ENCODE measurements around the gene ATG4C. TPM values are rescaled to one million over a fixed set of nuclear protein-coding genes. Genes with fewer than 3 reads are reported as not detected.

The ATG4C gene
- polyA plus RNA-seq, 2 of the 4 experiments (the other 2 are of a cell fraction), result 6.5 to 14.8 TPM

DNA sequence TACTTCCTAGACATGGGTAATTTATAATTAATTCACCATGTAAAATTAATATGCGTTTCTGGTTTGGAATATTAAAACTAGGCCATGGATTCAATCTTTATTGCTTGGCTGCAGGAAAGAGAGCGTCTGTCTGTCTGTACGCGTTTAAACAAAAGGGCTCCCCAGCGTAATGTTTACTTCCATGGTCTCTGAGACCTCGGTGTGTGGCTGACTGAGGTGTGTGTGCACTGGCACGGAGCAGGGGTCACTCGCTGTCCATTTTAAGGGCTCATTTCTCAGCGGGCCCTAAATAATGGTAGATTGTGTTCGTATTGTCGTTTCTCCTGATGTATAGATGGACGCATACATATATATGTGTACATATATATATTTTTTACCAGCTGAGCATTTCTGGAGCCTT lies 119.6 kb downstream of the ATG4C start:
- Histone ChIP-seq H3K4me3 (no peak overlapping the region), H3K9me3 (no peaks in the 10 kb centered on the region), H3K4me2 (no peak overlapping the region), H3K27ac (no peak overlapping the region), H3K4me1 (no peaks in the 10 kb centered on the region)
- no peak for DNase-seq (ENCODE audit: low read depth in 1 of 2, low spot score in 1 of 2)
- FAIRE-seq, result no peak
- no peak for ATAC-seq
- TF ChIP-seq, protein P1, sequence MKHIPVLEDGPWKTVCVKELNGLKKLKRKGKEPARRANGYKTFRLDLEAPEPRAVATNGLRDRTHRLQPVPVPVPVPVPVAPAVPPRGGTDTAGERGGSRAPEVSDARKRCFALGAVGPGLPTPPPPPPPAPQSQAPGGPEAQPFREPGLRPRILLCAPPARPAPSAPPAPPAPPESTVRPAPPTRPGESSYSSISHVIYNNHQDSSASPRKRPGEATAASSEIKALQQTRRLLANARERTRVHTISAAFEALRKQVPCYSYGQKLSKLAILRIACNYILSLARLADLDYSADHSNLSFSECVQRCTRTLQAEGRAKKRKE (CRISPR knock-in tag; IDR thresholded peaks at IDR 0.05; ENCODE audit: low read depth), result no peak
- TF ChIP-seq FOSL2 (IDR thresholded peaks at IDR 0.05) (no peak), FOSL2 (CRISPR knock-in tag; IDR thresholded peaks at IDR 0.05) (no peak), SREBF2 (IDR thresholded peaks at IDR 0.05) (no peak), ZSCAN20 (CRISPR knock-in tag; IDR thresholded peaks at IDR 0.05) (no peak)
- WGBS (ENCODE audit: missing lambda C conversion rate), result 78% methylated on average over 12 of the region's 12 CpGs
- ChIA-PET CTCF (no interaction called here), POLR2A (no interaction called here)

DNA sequence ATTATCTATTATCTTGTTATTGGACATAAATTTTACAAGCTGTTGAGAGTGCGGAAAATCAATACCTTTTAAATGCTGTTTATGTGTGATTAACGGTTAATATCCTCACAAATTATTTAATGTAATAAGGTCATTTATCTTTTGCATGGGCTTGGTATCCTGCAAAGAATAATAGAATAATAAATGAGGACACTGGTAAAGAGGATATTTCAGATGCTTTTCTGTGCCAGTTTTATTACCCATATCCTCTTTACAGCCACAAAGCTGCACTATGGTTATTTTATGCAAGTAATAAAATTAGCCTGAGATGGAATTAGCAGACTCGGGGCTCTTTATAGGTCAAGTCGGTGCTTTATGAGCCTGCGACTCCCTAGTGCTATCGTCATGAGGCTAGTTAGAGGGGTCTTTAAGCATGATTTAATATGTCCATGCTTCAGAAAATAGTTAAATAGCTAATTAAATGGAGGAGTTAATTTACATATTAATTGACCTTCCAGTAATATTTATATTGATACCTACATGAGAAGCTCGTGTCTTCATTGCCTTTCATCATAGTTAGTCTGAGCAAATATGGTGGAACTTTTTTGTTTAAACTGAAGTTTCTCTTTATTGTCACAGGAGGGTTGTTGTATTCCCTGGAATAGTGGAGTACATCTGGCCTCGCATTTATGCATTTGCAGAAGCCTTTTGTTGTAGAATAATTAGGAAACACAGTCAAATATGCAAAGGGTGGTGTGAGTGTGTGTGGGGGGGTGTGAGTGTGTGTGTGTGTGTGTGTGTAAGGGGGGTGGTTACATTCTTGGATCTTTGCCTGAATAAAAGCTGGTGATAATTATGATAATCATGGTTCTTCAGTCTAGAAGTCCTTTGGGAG lies 120.3 kb downstream of the ATG4C start:
- TF ChIP-seq EHF (CRISPR knock-in tag; IDR thresholded peaks at IDR 0.05) (no peak), HOXB13 (CRISPR knock-in tag; IDR thresholded peaks at IDR 0.05; ENCODE audit: low read depth) (no peak), NPAS2 (CRISPR knock-in tag; IDR thresholded peaks at IDR 0.05; ENCODE audit: borderline replicate concordance) (no peak), ZNF302 (CRISPR knock-in tag; IDR thresholded peaks at IDR 0.05) (no peak), CBX2 (IDR thresholded peaks at IDR 0.05; ENCODE audit: borderline replicate concordance, low read depth) (no peak)
- TF ChIP-seq, protein P2, sequence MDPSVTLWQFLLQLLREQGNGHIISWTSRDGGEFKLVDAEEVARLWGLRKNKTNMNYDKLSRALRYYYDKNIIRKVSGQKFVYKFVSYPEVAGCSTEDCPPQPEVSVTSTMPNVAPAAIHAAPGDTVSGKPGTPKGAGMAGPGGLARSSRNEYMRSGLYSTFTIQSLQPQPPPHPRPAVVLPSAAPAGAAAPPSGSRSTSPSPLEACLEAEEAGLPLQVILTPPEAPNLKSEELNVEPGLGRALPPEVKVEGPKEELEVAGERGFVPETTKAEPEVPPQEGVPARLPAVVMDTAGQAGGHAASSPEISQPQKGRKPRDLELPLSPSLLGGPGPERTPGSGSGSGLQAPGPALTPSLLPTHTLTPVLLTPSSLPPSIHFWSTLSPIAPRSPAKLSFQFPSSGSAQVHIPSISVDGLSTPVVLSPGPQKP (IDR thresholded peaks at IDR 0.05; ENCODE audit: low read depth, low read length), result no peak
- H3K27ac ChIP-seq, result no peak overlapping the region
- no peak for ATAC-seq
- ChIA-PET CTCF (no interaction called here), POLR2A (no interaction called here)
- no peaks in the 10 kb centered on the region for H3K9me3 ChIP-seq
- no peak for FAIRE-seq
- no peak for DNase-seq (ENCODE audit: low read depth in 1 of 2, low spot score in 1 of 2)
- no peak overlapping the region for H3K4me2 ChIP-seq
- no peak overlapping the region for H3K4me3 ChIP-seq
- WGBS (ENCODE audit: missing lambda C conversion rate), result 66% methylated on average over 8 of the region's 8 CpGs
- no peaks in the 10 kb centered on the region for H3K4me1 ChIP-seq

DNA sequence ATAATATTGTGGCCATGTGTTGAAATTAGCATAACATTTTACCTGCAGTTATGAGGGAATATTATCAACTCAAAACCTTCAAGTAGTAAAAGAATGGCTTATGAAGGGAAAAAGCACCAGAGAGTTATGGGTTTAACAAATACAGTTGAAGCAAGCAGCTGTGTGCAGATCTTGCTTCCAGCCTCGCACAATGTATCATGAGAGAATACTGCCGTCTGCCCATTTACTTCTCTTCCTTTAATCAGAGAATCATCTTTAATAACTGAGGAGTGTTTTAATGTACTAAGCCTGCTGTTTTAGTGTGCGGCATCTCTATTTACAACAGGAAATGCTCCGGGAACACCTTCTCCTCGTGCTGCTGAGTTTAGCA lies 120.9 kb downstream of the ATG4C start:
- ATAC-seq, result no peak
- POLR2A ChIA-PET, result no interaction called here
- no peak for FAIRE-seq

More for the DNA sequence above, 120.9 kb downstream of the ATG4C start:
- DNase-seq (ENCODE audit: low read depth in 1 of 2, low spot score in 1 of 2), result no peak
- H3K9me3 ChIP-seq, result no peaks in the 10 kb centered on the region
- no peaks in the 10 kb centered on the region for H3K4me1 ChIP-seq
- 75% methylated on average over 5 of the region's 5 CpGs for WGBS (ENCODE audit: missing lambda C conversion rate)
- no peak overlapping the region for H3K4me2 ChIP-seq
- TF ChIP-seq SREBF2 (IDR thresholded peaks at IDR 0.05), result no peak
- TF ChIP-seq TFCP2L1 (CRISPR knock-in tag; IDR thresholded peaks at IDR 0.05), result no peak
- no peak for TF ChIP-seq MYC (IDR thresholded peaks at IDR 0.05; ENCODE audit: borderline replicate concordance, low read length)
- no peak for TF ChIP-seq POLR2A (IDR thresholded peaks at IDR 0.05; ENCODE audit: low read length)
- TF ChIP-seq, protein P3, sequence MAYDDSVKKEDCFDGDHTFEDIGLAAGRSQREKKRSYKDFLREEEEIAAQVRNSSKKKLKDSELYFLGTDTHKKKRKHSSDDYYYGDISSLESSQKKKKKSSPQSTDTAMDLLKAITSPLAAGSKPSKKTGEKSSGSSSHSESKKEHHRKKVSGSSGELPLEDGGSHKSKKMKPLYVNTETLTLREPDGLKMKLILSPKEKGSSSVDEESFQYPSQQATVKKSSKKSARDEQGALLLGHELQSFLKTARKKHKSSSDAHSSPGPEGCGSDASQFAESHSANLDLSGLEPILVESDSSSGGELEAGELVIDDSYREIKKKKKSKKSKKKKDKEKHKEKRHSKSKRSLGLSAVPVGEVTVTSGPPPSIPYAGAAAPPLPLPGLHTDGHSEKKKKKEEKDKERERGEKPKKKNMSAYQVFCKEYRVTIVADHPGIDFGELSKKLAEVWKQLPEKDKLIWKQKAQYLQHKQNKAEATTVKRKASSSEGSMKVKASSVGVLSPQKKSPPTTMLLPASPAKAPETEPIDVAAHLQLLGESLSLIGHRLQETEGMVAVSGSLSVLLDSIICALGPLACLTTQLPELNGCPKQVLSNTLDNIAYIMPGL (CRISPR knock-in tag; IDR thresholded peaks at IDR 0.05; ENCODE audit: borderline replicate concordance), result no peak
- no peak for TF ChIP-seq FOSB (CRISPR knock-in tag; IDR thresholded peaks at IDR 0.05)
- no peak for TF ChIP-seq HEYL (CRISPR knock-in tag; IDR thresholded peaks at IDR 0.05)
- TF ChIP-seq FOSL2 (IDR thresholded peaks at IDR 0.05), result no peak
- no peak for TF ChIP-seq FOSL2 (CRISPR knock-in tag; IDR thresholded peaks at IDR 0.05)
- TF ChIP-seq, protein P4, sequence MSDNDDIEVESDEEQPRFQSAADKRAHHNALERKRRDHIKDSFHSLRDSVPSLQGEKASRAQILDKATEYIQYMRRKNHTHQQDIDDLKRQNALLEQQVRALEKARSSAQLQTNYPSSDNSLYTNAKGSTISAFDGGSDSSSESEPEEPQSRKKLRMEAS (IDR thresholded peaks at IDR 0.05), result no peak
- TF ChIP-seq POLR2AphosphoS2 (conservative IDR thresholded peaks at IDR 0.05; ENCODE audit: low read length), result no peak
- TF ChIP-seq RCOR1 (IDR thresholded peaks at IDR 0.05; ENCODE audit: low read depth, low read length), result no peak
- TF ChIP-seq ZNF302 (CRISPR knock-in tag; IDR thresholded peaks at IDR 0.05), result no peak
- no peak for TF ChIP-seq ESRRA (IDR thresholded peaks at IDR 0.05; ENCODE audit: borderline replicate concordance, low read length)
- TF ChIP-seq NR3C1 (IDR thresholded peaks at IDR 0.05), result no peak
- TF ChIP-seq HOXB13 (CRISPR knock-in tag; IDR thresholded peaks at IDR 0.05; ENCODE audit: low read depth), result no peak
- no peak for TF ChIP-seq ZC3H11A (IDR thresholded peaks at IDR 0.05)
- TF ChIP-seq JUNB (IDR thresholded peaks at IDR 0.05), result no peak
- no peak overlapping the region for H3K27ac ChIP-seq
- H3K4me3 ChIP-seq, result no peak overlapping the region
- CTCF ChIA-PET, result no interaction called here
